Panc1 (cell line): Measurements from ENCODE around the gene PDLIM4. TPM values are rescaled to one million over a fixed set of nuclear protein-coding genes. Genes with fewer than 3 reads are reported as not detected.

Source experiments
- ATAC-seq: fragments of 200-7000 bp; cut with Tn5 transposase; 2 replicates; pipeline ENCODE4 v1.9.1; 2020; ENCODE audit warnings: mild to moderate bottlenecking, moderate library complexity
- BruUV-seq: library from RNA; stranded (reverse); fragments of 400-500 nt; replicated peaks from 2 replicates; lab custom pipeline; 2021; lab: Mats Ljungman, UMichigan
- CTCF ChIA-PET: fragments of 300-600 bp; sonication (Branson Sonifier 250); formaldehyde crosslinking; loops from one replicate; lab custom pipeline; 2022; ENCODE audit warnings: antibody characterized with exemption; lab: Charles Lee
- POLR2A ChIA-PET: fragments of 300-600 bp; sonication (Branson Sonifier 250); formaldehyde crosslinking; loops from one replicate; lab custom pipeline; 2022; ENCODE audit warnings: antibody characterized with exemption; lab: Charles Lee
- DNase-seq: peaks from one replicate; pipeline ENCODE4 v3.0.0-alpha.2; 2010; ENCODE audit warnings: low read depth, low spot score
- H3K27ac ChIP-seq: 2 replicates; pipeline ENCODE4 v1.5.1; 2011; ENCODE audit warnings: mild to moderate bottlenecking, low read length, inconsistent platforms
- H3K27me3 ChIP-seq: fragments of 200-500 bp; sonication (Bioruptor generic); 2 replicates; pipeline ENCODE4 v1.6.0; 2014; ENCODE audit warnings: low read length, inconsistent platforms; ENCODE audit not compliant: control insufficient read depth, insufficient read depth
- H3K36me3 ChIP-seq: fragments of 200-500 bp; sonication (Bioruptor generic); 2 replicates; pipeline ENCODE4 v1.5.1; 2014; ENCODE audit warnings: inconsistent platforms, mild to moderate bottlenecking, low read length, moderate library complexity; ENCODE audit not compliant: control insufficient read depth, insufficient read depth
- H3K4me1 ChIP-seq: 2 replicates; pipeline ENCODE4 v1.5.1; 2011; ENCODE audit warnings: inconsistent platforms, mild to moderate bottlenecking, low read length, moderate library complexity; ENCODE audit not compliant: control insufficient read depth, insufficient read depth
- H3K4me3 ChIP-seq, 2 experiments: 2 replicates each; pipeline ENCODE4 v1.5.1; 2011 to 2012; ENCODE audit warnings: low read depth in 2 of 2, low read length in 2 of 2, mild to moderate bottlenecking in 2 of 2, inconsistent platforms in 1 of 2, moderate library complexity in 1 of 2
- H3K9me3 ChIP-seq: fragments of 200-500 bp; sonication (Bioruptor generic); 2 replicates; pipeline ENCODE4 v1.5.1; 2014; ENCODE audit warnings: low read depth, mild to moderate bottlenecking, inconsistent platforms, low read length, moderate library complexity; ENCODE audit not compliant: control insufficient read depth, insufficient read depth
- CTCF ChIP-seq: fragments of 450-650 bp; IDR thresholded peaks from 2 replicates; pipeline ENCODE4 v1.5.1; 2017; ENCODE audit warnings: mild to moderate bottlenecking
- POLR2AphosphoS5 ChIP-seq: IDR thresholded peaks from 2 replicates; pipeline ENCODE4 v1.6.1; 2012; ENCODE audit warnings: mild to moderate bottlenecking, low read depth, low read length, moderate library complexity
- REST ChIP-seq, 2 experiments: IDR thresholded peaks; 2 replicates each; pipeline ENCODE4 v1.6.1; 2011 to 2012; ENCODE audit warnings: low read depth in 2 of 2, control low read depth in 1 of 2, low read length in 1 of 2, mild to moderate bottlenecking in 1 of 2, moderate library complexity in 1 of 2; ENCODE audit not compliant: insufficient read depth in 1 of 2
- SIN3A ChIP-seq: IDR thresholded peaks from 2 replicates; pipeline ENCODE4 v1.6.1; 2012; ENCODE audit warnings: low read depth, mild to moderate bottlenecking, low read length, moderate library complexity, borderline replicate concordance; ENCODE audit not compliant: insufficient read depth
- TCF7L2 ChIP-seq: IDR thresholded peaks from 2 replicates; pipeline ENCODE4 v1.6.1; 2011; ENCODE audit warnings: mild to moderate bottlenecking, low read depth, low read length, inconsistent platforms
- in situ Hi-C: cut with HindIII; loops from 2 replicates; pipeline ENCODE4 v1.10.0; 2016; ENCODE audit warnings: low sequenced_read_pairs, low pct_unique_long_range_greater_than_20kb
- intact Hi-C: fragments of 100-400 bp; cut with micrococcal nuclease; formaldehyde crosslinking; loops from one replicate; pipeline ENCODE4 v1.10.0; 2022; ENCODE audit not compliant: unreplicated experiment
- total RNA-seq: library from RNA; stranded (reverse); gene quantifications from one replicate; pipeline ENCODE4 v1.2.1, GENCODE V29; 2021; ENCODE audit not compliant: unreplicated experiment

Gene PDLIM4
- total RNA-seq, 1 experiment from 2014 or later, result 9.9 TPM

GRCh38 chr5:132238169-132238744 is 19.2 kb upstream of the PDLIM4 start:
- H3K4me3 ChIP-seq, result no peak overlapping the region
- no peaks in the 10 kb centered on the region for H3K27me3 ChIP-seq
- ChIA-PET POLR2A (no interaction called here), CTCF (interaction anchor here (0.6 to 1.7 kb wide), 13 partner anchors 10 to 1096 kb away, joined by 3 to 6 read pairs (median 4); partner anchors contain the start of gene P4HA2)
- ATAC-seq (peak; percentile 82), DNase-seq (peak; percentile 30)
- no peak for TF ChIP-seq REST (IDR thresholded peaks at IDR 0.05; ENCODE audit: insufficient read depth in 1 of 2, low read depth in 2 of 2, low read length in 1 of 2)
- TF ChIP-seq POLR2AphosphoS5, result no peak
- no peak for TF ChIP-seq TCF7L2
- TF ChIP-seq SIN3A, result no peak
- TF ChIP-seq CTCF, result peak; percentile 90
- H3K27ac ChIP-seq, result no peak overlapping the region
- in situ Hi-C loops (no loop called here), intact Hi-C loops (no loop called here)
- H3K4me1 ChIP-seq, result no peaks in the 10 kb centered on the region
- BruUV-seq, result no TSS peak
- H3K36me3 ChIP-seq, result no peaks in the 10 kb centered on the region
- H3K9me3 ChIP-seq, result 0 out of 2 replicates have a peak, but pooled peaks cover 3% of the 10 kb centered on the region

- intact Hi-C loops (no loop called here), in situ Hi-C loops (no loop called here)
- no peak overlapping the region for H3K4me3 ChIP-seq
- no TSS peak for BruUV-seq
- no peak overlapping the region for H3K27ac ChIP-seq
- TF ChIP-seq TCF7L2, result no peak
- no peak for TF ChIP-seq POLR2AphosphoS5
- no peak for TF ChIP-seq CTCF
- no peak for TF ChIP-seq SIN3A
- no peak for TF ChIP-seq REST (IDR thresholded peaks at IDR 0.05; ENCODE audit: insufficient read depth in 1 of 2, low read depth in 2 of 2, low read length in 1 of 2)
- H3K36me3 ChIP-seq, result no peaks in the 10 kb centered on the region
- 0 out of 2 replicates have a peak, but pooled peaks cover 3% of the 10 kb centered on the region for H3K9me3 ChIP-seq
- CTCF ChIA-PET, result interaction anchor here (0.6 to 1.3 kb wide), 7 partner anchors 20 to 288 kb away, joined by 3 to 5 read pairs (median 4); no protein-coding TSS in a partner anchor
- POLR2A ChIA-PET, result no interaction called here
- H3K4me1 ChIP-seq, result no peaks in the 10 kb centered on the region
- H3K27me3 ChIP-seq, result no peaks in the 10 kb centered on the region
- DNase-seq (no peak), ATAC-seq (no peak)
Measured at GRCh38 chr5:132238901-132239500, 18.5 kb upstream of the PDLIM4 start.
